Hematopoietic multipotent progenitor cell treated with erythropoietin and hydrocortisone succinate and interleukin-3 and kit ligand, for 4 days (in vitro differentiated cells): ENCODE measurements around the gene PLTP.
"Not testable (repeated sequence)": the region's sequence is repeated elsewhere in the genome, so short reads cannot be mapped to it uniquely, and the experiment has no call there.

Experiments
- DNase-seq: peaks from one replicate; pipeline ENCODE4 v3.0.0-alpha.2; 2015

The PLTP gene

DNA sequence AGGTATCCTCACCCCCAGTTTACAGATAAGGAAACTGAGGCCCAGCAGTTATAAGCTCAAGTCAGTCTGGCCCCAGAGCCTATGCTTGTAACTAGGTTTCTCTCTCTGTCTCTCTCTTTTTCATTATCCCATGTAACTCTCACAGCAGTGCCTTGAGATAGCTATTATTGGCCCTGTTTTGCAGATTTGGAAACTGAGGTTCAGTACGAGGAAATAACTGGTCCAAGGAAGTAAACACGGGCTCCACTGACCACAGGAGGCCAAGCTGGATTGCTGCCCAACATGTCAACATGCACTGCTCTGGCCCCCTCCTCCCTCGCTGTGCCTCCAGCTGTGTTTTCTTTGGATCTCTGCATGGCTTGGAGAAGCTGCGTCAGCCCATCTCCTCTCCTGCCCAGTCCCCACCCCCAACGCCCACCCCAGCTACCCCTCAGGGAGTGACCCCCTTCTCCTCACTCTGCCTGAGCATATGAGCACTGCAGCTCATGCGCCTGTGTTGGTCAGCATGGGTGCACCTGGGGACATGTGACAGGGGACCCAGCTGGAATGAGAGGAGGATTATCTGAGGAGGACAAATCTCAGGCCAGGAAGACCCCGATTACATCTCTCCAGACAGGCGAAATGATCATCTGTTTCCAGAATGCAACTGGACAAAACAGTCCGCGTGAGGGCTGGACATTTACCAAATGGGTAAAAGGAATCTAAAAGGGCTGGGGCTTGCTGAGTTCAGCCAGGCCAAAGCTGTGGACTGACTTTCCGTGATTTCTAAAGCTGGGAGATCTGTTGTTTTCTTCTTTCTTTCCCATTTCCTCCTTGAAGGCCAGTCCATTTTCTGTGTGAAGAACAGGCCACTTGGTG lies 7.8 kb upstream of the PLTP start:
- no peak for DNase-seq

DNA sequence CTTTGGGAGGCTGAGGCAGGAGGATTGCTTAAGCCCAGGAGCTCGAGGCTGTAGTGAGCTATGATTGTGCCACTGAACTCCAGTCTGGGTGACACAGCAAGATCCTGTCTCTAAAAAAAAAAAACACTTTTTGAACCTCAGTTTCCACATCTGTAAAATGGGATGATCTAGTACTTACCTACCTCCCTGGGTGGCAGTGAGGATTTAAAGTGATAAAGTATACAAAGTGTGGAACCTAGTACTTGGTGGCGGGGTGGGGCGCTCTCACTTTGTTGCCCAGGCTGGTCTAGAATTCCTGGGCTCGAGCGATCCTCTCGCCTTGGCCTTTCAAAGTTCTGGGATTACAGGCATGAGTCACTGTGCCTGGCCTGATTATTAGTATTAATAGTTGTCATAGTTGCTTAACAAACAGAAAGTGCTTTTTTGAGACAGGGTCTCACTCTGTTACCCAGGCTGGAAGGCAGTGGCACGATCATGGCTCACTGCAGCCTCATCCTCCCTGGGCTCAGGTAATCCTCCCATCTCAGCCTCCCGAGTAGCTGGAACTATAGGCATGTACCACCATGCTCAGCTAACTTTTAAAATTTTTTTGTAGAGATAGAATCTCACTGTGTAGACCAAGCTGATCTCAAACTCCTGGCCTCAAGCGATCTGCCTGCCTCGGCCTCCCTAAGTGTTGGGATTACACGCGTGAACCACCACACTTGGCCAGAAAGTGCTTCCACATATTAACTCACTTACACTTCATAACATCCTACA lies 7.0 kb upstream of the PLTP start:
- no peak for DNase-seq

DNA sequence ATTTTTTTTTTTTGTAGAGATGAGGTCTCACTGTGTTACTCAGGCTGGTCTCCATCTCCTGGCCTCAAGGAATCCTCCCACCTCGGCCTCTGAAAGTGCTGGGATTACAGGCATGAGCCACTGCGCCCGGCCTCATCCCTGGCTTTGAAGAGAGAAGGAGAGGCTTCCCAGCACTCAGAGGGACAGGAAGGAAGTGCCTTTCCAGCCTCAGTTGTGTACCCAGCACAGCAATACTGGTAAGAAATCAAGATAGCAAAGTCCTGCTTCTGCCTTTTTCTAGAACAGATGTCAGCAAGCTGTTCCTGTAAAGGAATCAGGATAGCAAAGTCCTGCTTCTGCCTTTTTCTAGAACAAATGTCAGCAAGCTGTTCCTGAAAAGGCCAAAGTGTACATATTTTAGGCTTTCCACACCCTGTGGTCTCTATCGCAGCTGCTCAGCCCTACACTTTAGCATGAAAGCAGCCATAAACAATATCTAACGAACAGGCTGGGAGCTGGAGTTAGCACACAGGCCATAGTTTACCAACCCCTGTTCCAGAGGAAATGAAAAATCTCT lies 6.3 kb upstream of the PLTP start:
- no peak for DNase-seq

DNA sequence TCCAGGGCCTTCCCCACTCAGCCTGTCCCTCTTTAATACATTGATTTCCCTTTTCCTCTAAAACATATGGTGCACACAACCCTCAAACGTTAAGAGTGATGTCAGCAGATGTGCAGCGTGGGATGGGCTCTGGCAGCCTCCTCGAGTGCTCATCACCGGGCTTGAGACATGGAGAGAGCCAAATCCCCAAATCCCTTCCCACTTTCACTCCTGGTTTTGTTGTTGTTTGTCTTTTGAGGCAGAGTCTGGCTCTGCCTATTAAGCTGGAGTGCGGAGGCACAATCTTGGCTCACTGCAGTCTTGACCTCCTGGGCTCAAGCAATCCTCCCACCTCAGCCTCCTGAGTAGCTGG lies 5.8 kb upstream of the PLTP start:
- DNase-seq: no peak

DNA sequence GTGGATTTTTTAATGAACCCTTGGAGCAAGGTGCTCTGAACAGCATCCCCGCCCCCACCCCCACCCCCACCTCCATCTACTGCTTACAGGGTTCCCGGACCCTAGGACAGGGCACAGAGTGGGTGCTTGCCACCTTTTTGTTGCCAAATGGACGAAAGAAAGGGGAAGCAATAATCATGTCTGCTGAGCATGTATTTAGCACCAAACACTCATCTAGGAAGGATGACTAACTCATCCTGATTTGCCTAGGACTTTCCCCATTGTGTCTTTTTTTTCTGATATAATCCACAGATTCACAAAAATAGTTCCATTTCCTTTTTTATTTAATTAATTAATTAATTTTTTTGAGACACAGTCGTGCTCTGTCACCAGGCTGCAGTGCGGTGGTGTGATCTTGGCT lies 1.2 kb upstream of the PLTP start:
- DNase-seq: no peak

DNA sequence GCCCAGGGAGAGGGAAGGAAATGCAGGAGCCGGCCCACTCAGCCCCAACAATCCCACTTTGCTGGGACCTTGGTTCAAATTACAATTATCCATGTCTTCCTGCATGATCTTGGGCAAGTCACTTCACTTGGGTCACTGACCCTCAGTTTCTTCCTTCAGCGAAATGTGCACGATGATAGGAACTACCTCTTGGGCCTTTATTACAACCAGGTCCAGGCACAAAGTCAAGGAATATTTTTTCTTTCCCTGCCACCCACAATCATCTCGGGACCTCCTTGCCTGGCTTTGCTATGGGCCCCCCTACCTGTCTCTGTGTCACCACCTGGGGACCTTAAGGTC lies 358 bp upstream of the PLTP start:
- DNase-seq: no peak

DNA sequence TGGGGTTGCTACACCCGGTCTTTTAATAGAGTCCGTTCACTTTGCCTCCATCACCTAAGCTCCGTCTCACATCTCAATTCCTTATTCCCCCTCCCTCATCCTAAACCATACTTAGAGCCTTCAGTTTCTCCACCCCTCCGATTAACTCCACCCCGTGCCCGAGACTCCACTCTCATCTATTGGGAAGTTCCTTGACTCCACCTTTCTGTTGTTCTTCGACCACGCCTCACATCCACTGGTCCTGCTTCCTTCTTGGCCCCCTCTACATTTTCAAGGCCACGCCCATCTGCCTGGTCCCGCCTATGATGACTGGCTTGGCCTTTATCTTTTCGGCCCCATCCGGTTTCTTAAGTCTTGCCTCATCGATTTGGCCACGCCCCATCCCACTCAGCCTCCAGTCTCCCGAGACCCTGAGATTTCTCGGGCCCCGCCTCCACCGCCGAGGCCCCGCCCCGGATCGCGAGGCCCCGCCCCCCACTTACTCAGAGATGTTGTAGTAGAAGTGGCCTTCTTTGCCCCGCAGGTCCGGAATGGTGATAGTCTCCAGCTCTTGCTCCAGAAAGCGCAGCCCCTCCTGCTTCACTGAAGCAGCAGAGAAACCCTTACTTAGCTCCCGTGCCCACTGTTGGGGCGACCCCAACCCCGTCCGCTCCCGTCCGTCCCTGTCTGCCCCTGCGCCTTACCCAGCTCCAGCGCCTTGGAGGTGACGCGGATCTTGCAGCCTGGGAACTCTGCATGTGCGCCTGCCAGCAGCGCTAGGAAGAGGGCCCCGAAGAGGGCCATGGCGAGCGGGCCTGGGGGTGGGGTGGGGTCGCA lies 1.1 kb downstream of the PLTP start:
- DNase-seq: peak; percentile 100

DNA sequence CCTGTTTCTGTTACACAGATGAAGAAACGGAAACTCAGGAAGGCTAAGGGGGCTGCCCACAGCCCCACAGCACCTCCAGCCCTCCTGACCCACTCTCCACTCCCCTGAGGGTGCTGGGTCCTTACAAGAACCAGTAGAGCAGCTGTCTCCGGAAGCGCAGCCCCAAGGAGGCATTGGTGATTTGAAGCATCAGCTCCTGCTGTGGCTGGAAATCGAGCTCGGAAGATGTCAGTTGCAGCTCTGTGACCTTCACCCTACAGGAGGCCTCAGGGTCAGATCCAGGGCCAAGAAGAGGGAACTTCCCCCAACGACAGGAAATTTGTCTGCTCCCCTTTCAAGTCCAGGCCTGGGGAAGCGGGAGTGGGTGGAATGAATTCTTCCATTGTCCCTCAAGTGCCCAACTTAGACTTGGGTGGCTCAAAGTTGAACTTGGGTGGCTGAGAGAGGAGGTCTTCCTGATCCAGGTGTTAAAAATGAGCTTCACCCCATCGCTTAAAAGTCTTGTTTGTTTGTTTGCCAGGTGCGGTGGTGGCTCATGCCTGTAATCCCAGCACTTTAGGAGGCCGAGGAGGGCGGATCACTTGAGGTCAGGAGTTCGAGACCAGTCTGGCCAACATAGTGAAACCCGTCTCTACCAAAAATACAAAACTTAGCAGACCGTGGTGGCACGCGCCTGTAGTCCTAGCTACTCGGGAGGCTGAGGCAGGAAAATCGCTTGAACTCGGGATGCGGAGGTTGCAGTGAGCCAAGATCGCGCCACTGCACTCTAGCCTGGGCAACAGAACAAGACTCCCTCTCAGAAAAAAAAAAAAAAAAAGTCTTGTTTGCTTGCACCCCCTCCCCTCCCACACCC lies 1.9 kb downstream of the PLTP start:
- no peak for DNase-seq

DNA sequence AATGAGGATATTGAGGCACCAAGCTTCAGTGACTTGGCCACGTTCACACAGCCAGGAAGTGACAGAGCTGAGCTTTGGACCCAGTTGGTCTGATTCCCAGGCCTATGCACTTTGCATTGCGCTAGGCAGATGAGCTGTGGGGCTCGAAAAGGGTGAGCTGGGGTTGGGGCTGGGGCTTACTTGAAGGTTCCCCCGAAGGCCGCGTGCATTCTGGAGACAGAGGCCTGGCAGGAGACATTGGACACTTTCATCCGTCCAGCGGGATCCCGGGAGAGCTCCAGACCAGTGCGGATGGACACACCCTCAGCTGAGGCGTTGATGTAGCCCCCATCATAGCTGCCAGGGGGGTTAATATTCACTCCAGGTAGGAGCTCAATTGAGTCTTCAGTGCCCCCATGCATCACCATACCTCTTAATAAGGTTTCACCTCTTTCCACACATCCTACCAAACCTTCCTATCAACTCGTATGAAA lies 2.6 kb downstream of the PLTP start:
- DNase-seq: no peak

DNA sequence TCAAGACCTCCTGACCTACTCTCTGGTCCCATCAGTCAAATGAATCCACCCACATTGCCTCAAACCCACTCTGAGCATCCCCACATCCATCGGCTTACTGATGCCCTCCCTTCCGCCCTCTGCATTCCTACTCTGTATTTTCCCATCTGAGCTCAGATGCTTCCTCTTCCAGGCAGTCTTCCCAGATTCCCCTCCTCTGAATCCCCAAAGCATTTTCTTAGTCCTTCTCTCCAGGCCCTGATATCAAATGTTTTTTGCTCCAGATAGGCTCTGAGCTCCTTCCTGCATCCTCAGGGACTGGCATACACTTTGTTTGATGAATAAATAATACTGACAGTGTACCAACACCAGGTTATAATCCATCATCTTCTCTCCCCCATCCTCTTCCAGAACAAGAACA lies 3.9 kb downstream of the PLTP start:
- no peak for DNase-seq

DNA sequence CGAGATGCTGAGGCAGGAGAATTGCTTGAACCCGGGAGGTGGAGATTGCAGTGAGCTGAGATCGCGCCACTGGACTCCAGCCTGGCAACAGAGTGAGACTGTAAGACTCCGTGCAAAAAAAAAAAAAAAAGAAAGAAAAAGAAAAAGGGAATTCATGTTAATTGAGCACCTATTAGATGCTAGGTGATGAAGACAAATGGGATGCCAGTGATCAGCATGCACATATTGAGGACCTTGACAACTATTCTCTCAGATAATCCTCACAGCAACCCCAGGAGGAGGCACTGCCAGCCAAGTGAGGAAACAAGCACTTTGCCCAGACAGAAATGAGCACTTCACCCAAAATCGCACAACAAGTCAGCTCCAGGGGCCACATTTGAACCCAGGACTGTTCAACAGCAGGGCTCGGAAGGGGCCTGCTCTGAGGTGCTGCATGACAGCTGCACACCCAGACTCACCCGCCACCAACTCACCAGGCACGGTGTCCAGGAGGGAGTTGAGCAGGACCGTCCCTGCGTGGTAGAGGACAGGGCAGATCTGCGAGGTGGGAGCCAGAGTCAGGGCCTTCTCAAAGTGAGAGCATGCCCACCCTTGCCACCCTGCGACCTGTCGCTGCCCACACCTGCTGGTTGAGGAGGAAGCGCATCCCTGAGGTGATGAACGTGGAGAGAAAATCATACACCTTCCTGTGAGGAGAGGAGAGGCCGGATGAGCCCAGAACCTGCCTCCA lies 4.6 kb downstream of the PLTP start:
- DNase-seq: no peak

DNA sequence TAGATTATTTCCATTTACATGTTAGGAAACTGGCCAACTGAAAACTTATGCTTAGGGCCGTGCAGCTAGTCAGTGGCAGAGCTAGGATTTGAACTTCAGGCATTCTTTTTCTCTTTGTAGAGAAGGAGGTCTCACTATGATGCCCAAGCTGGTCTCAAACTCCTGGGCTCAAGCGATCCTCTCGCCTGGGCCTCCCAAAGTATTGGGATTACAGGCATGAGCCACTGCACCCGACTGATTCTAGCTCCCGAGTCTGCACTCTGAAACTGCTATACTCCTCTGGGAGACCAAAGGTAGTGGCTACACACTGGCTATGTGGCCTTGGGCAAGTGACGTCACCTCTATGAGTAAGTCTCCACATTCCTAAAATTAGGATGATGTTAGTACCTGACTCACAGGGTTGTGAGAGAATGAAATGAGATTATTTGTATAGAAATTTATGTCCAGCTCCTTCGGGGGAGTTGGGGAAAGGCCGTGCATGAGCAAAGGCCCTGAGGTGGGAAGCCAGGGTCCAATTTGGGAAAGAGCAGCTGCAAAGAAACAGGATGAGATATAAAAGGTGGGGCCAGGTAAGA lies 6.4 kb downstream of the PLTP start:
- DNase-seq: no peak

DNA sequence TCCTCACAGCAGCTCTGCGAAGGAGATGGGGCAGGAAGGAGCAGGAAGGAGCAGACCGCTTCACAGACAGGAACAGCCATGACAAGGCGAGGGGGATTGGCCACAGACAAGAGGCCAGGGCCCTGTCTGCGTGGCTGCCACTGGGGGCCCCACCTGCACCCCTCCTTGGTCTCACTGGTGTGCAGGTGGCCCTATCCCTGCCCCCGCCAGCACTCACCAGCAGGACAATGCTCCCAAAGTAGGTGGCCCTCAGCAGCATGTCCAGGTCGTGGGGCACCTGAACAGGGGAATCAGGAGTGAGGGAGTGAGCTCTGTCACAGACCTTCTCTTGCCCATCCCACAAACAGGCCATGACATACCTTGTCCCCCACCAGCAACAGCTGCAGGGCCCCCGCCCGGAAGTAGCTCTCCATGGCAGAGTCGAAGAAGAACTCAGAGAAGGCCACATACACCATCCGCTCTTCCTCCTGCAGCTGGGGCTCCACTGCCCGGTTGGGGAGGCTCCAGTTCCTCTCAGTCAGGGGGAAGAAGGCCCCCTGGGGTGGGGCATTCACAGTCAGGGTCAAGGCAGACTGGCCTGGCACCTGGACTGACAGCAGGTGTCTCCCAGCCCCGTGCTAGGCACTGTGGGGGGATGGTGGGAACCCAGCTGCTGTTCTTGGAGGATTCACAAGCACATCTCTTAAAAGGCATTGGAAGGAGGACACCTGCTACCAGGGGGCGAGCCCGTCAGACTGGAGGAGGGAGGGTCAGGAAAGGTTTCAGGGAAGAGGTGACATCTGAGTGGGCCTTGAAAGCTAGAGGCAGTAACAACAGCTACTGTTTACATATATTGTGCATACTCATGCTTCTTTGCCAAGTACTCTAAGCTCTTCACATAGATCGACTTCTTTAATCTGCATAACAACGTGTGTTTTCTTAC lies 7.1 kb downstream of the PLTP start:
- DNase-seq: no peak

DNA sequence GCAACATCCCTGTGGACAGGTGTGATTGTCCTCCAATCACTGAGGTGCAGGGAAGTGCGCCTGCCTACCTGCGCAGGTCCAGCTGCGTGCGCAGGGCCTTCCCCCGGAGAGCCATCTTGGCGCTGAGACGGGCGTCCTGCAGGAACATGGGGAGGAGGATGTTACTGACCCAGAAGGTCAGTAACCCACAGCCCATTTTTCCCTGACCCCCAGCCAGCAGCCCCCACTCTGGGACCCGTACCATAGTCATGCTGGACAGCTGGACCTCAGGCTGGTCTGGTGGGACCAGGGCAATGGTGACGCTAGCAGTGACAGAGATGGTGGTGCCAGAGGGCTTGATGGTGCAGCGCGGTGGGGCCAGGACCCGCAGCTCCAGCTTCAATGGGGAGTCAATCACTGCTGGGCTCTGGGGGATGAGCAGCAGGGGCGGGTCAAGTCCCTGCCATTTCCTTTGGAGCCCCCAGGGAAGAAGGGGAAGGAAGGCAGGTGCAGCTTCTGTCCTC lies 9.7 kb downstream of the PLTP start:
- no peak for DNase-seq

DNA sequence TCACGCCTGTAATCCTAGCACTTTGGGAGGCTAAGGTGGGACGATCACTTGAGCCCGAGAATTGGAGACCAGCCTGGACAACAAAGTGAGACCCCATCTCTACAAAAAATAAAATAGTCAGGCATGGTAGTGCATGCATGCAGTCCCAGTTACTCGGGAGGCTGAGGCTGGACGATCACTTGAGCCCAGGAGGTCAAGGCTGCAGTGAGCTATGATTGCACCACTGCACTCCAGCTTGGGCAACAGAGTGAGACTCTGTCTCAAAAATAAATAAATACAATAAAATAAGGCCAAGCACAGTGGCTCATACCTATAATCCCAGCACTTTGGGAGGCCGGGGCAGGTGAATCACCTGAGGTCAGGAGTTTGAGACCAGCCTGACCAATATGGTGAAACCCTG lies 10.6 kb downstream of the PLTP start:
- not testable (repeated sequence) for DNase-seq

DNA sequence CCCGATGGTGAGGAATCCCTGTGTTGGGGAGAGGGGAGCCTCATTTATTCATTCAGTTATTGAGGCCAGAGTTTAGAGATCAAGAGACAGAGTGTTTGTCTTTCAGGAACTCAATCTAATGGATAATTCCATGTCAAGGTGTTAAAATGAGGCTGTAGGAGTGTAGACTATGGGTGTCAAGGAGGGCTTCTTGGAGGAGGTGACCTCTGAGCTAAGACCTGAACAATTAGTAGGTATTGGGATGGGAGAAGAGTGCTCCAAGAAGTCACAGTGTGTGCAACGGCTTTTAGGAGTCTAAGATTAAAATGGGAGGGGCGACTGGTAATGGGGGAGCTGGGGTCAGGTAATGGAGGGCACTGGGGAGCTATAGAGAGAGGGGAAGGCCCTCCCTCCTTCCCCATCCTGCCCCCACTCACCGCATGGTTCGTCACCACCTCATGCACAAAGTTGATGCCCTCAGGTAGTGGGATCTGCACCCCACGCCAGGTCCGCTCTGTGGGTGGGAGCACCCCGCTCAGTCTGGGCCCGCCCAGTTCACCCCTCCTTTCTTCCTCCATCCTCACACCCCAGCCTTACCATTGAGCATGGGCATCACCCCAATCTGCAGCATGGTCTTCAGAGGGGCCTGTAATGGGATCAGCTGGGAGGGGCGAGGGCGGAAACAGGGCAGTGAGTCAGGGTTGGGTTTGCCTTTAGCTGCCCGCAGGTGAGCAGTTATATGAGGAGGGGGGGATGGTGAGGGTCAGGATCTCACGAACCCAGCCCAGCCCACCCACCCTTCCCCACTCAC lies 12.7 kb downstream of the PLTP start:
- DNase-seq: no peak

DNA sequence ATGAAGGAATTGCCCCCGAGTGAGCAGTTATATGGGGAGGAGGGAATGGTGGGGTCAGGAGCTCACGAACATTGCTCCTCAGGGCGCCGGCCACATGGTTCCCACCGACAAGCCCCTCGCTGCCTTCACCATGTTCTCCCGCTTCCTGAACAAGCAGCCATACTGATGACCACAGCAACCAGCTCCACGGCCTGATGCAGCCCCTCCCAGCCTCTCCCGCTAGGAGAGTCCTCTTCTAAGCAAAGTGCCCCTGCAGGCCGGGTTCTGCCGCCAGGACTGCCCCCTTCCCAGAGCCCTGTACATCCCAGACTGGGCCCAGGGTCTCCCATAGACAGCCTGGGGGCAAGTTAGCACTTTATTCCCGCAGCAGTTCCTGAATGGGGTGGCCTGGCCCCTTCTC lies 13.7 kb downstream of the PLTP start:
- no peak for DNase-seq

DNA sequence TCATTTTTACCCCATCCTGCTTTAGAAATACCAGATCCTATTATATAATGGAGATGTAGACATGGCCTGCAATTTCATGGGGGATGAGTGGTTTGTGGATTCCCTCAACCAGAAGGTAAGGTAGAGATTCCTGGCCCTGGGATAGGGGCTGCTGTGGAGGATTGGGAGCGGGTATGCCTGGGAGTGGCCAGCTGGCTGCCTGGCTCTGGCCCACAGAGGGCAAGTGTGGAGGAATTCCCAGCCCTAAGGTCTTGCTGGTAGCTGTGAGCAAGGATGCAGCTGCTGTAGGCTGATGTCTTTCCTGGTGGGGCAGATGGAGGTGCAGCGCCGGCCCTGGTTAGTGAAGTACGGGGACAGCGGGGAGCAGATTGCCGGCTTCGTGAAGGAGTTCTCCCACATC lies 14.3 kb downstream of the PLTP start:
- no peak for DNase-seq

DNA sequence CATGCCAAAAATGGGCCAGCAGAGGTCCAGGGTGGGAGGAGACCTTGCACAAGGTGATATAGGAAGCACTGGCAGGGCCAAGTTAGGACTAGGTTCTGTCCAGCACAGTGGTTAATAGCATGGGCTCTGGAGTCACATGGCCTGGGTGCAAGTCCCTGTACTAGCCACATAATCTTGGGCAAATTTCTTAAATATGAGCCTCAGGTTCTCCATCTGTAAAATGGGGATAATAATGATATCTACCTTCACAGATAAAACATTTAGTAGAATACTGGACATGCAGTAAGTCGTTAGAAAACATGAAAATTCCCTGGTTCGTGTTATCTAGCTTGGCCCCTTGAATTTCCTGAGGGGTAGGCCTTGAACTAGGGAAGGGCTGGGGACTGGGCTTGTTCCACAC lies 14.7 kb downstream of the PLTP start:
- no peak for DNase-seq
